Stimulated activated CD4-positive, alpha-beta T cell treated with anti-CD3 and anti-CD28 coated beads, Interleukin-12 subunit alpha, Interleukin-12 subunit beta, amount 100 ng/mL, for 48 hours (primary cell): Measurements from ENCODE around the gene SLCO1B1.

Experiments used
- DNase-seq, 3 donors: peaks; one replicate each; pipeline ENCODE4 v3.0.0-alpha.2; 2020; ENCODE audit warnings: low read depth in 2 of 3, low spot score in 1 of 3

The SLCO1B1 gene

GRCh38 chr12:21219206-21219605 lies 88.2 kb downstream of the SLCO1B1 start:
- DNase-seq: no peak

DNA sequence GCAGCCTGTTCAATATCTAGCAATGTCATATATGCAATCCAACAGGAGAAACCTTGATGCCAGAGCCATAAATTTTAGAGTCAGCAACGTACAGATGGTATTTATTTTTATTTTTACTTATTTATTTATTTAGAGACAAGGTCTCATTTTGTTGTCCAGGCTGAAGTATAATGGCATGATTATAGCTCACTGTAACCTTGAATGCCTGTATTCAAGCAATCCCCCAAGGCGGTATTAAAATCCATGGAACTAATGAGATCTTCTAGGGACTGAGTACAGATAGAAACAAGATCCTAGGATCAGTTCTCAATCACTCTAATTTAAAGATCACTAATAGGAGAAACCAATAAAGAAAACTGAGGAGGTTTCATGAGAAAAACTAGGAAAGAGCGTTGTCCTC lies 89.3 kb downstream of the SLCO1B1 start:
- DNase-seq: no peak

DNA sequence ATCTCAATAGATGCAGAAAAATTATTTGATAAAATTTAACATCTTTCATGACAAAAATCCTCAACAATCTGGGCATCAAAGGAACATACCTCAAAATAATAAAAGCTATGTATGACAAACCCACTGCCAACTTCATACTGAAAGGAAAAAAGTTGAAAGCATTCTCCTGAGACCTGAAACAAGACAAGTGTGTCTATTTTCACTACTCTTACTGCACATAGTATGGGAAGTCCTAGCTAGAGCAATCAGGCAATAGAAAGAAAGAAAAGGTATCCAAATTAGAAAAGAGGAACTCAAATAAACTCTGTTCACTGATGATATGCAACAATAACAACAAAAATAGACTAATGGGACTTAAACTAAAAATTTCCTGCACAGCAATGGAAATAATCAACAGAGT lies 90.1 kb downstream of the SLCO1B1 start:
- no peak for DNase-seq

DNA sequence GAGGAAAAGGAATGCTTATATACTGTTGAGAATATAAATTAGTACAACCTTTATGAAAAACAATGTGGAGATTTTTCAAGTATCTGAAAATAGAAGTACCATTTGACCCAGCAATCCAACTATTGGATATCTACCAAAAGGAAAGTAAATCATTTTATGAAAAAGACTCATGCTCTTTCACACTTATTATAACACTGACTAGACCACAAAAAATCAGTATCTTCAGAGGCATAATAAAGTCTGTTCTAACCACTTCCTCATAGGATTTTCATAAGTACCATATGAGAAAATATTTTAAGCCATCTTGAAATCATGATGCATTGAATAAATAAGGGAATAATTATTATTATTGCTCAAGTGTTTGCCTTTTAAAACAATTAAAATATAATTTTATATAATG lies 90.8 kb downstream of the SLCO1B1 start:
- DNase-seq: no peak

DNA sequence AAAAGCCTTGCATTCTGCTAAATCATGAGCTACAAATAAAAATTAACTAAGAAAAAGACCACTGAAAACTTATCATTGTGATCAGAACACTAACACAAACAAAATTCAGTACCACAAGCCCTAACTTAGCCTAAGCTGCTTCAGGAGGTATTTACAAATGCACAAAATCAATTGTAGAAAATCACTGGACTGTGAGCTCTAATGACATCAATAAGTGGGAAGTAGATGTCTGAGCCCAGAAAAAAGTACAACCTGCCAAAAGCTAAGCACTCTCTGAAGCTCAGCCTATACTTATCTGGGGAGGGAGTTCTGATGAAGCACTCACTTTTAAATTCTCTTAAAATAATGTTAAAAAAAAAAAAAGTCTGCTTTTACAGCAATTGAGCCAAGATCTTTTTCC lies 92.9 kb downstream of the SLCO1B1 start:
- no peak for DNase-seq

DNA sequence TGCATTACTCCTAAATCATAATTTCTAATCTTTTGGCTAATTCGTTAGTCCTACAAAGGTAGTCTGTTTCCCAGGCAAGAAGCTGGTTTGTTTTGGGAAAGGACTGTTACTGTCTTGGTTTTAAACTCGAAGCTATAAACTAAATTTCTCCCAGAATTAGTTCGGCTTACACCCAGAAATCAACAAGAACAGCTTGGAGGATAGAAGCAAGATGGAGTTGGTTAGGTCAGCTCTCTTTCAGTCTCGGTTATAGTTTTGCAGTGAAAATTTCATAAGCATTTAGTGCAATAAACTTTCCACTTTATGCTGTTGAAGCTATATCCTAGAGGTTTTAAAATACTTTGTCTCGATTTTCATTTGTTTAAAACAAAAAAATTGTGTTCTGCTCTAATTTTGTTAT lies 103.4 kb downstream of the SLCO1B1 start:
- no peak for DNase-seq

DNA sequence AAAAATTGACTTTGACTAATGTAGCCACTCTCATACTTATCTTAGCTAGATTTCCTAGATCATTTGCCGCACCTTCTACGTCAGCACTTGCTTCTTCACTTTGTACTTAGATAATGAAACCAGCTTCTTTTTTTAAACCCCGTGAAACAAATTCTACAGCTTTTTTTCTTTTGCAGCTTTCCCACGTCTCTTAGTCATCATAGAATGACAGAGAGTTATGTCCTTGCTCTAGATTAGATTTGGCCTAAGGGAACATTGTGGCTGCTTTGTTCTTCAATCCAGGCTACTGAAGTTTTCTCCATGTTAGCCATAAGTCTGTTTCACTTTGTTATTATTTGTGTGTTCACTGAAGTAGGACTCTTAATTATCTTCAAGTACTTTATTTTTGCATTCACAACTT lies 108.9 kb downstream of the SLCO1B1 start:
- no peak for DNase-seq

- DNase-seq: no peak
Observed at GRCh38 chr12:21248679-21249078, 117.7 kb downstream of the SLCO1B1 start.

DNA sequence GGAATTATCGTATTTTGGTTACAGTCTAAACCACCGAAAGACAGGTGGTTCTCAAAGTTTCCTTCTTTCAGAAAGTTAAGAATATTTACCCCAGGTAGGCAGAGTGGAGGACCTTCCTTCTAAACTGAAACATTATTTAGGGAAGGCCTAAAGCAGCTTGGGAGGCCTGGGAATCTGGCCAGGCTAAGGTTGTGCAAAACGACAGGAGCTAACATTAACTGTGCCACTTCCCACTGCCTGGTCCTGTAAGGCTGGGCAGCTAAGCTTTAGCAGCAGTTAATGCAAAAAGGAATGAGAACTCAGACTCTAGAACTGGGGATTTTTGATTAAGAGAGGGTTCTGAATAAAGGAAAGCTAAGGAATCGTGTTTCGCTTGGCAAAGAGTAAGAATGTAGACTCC lies 121.1 kb downstream of the SLCO1B1 start:
- DNase-seq: no peak

DNA sequence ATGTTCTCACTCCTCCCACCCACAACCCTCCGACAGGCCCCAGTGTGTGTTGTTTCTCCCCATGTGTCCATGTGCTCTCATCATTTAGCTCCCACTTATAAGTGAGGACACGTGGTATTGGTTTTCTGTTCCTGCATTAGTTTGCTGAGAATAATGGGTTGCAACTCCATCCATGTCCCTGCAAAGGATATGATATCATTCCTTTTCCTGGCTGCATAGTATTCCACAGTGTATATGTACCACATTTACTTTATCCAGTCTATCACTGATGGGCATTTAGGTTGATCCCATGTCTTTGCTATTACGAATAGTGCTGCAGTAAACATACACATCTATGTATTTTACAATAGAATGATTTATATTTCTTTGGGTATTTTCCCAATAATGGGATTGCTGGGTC lies 126.2 kb downstream of the SLCO1B1 start:
- no peak for DNase-seq

DNA sequence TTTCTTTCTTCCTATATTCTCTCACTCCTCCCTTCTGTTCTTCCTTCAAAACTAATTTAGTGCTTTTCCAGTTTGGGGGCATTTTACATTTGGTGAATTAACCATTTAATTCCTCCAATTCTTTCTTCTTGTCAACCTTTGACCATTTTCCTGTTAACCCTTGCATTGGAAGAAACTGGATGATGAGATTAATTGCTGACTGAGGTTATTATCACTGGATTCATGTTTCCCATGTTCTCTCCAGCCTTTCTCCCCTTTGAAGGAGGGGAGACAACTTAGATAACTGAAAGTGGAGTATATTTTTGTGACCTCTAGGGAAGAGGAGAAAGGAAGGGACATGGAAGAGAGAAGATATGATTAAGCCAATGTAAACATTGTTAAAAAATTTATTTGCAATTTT lies 133.2 kb downstream of the SLCO1B1 start:
- DNase-seq: no peak

GRCh38 chr12:21265932-21266331 lies 134.9 kb downstream of the SLCO1B1 start:
- DNase-seq: no peak

DNA sequence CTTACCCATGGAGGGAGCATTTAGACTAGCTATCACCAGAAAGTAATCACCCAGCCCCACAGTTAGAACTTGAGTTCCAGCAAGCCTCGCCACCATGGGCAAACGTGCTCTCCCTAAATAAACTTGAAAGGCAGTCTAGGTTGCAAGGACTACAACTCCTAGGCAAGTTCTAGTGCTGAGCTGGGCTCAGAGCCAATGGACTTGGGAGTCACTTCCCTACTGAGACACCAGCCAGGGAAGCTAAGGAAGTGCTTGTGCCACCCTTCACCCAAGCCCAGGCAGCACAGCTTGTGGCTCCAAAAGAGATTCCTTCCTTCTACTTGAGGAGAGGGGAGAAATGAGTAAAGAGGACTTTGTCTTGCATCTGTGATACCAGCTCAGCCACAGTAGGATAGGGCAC lies 145.8 kb downstream of the SLCO1B1 start:
- no peak for DNase-seq
